Nucleus accumbens (tissue), 56 donors: Measurements from ENCODE around the gene PRR3.

ENCODE experiments used
- DNase-seq, 56 donors: peaks; one replicate each; lab custom pipeline; 2025; lab: John Stamatoyannopoulos, UW

The PRR3 gene

DNA sequence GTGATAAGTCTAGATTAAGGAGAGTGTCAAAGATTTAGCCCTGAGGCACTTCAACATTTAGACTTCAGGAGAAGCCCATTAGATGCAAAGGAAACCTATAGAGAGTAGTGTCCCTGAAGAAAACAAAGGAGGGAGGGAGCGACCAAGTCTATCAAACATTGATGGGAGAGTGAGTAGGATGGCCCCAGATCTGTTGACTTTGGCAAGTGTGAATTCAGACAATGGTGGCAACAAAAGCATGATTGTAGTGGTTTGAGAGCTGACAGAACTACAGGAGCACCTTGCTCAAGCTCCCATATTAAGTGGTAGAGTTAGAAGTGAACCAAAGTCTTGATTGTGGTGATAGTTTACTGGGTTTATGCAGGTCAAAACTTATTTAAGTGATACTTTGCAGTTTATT lies 13.2 kb downstream of the PRR3 start:
- DNase-seq: no peak

DNA sequence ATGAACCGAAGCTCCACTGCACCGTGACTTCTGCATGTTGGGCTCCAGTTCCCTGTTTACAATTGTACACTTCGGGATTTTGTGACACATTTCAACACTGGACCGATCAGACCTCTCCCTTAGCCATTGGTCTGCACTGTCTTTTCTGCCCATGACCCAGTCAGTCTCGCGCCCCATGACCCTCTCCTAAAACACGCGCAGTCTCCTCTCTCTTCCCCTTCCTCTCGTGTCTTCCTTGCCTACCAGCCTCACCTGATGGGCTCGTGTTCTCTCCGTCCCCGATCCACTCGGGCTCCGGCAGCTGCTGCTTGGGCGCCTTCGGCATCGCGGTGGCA lies 13.6 kb downstream of the PRR3 start:
- peak in 9 of 56 donors; percentile 36 to 67 (median 59) for DNase-seq

DNA sequence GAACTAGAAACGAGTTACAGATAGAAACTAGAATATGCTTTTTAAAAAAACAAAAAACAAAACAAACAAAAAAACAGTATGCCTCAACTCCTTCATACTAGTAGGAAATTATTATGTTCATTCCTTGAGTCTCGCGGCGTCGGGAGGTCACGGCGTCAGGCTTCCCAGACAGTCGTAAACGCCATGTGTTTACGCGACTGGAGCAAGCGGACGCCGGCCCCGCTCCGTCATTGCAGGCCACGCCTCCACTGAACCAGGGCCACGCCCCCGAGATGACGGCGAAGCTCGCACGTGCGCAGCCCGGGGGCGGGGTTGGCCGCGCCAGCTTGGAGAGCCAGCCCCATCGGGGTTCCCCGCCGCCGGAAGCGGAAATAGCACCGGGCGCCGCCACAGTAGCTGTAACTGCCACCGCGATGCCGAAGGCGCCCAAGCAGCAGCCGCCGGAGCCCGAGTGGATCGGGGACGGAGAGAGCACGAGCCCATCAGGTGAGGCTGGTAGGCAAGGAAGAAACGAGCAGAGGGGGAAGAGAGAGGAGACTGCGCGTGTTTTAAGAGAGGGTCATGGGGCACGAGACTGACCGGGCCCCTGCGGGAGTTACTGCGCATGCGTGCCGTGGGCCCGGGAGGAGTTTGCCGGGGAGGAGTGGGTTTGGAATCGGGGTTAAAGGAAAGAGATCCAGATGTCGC lies 14.1 kb downstream of the PRR3 start, which contains the start of gene ABCF1:
ABCF1 (plus strand) TSS at position 368 of the 687 bp plus-strand sequence; CDS start at position 414, 46 bp downstream.
- DNase-seq: peak; percentile 65 to 99 (median 96)

DNA sequence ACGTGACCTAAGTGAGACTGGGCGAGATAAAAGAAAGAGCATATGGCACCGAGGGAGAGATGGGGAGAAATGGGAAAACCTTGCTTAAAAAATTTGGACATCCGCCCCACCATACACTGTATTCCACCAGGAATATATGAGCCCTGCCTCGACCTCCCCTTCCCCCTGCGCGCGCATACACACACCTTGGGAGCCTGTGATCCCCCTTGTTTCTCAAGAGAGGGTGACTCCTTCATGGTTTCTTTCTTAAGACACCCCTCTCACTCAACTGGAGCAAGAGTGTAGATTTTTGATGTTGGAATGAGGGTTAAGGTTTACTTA lies 14.6 kb downstream of the PRR3 start:
- no peak for DNase-seq

DNA sequence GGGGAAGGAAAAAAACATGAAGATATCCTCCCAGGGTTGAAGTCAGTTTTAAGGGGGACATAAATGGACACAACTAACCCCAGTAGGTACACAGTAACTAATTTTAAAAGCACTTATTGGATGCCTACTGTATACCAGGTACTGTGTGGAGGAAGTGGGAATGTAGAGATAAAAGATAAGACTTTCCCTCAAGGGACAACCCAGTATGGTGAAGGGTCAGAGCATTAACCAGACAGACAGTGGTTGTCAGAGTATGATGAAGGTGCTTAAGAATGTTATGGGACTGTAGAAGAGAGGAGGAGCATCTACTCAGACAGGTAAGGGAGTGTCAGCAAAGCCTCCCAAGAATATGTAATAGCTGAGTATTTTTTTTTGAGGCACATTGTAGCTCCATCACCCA lies 15.1 kb downstream of the PRR3 start:
- no peak for DNase-seq

DNA sequence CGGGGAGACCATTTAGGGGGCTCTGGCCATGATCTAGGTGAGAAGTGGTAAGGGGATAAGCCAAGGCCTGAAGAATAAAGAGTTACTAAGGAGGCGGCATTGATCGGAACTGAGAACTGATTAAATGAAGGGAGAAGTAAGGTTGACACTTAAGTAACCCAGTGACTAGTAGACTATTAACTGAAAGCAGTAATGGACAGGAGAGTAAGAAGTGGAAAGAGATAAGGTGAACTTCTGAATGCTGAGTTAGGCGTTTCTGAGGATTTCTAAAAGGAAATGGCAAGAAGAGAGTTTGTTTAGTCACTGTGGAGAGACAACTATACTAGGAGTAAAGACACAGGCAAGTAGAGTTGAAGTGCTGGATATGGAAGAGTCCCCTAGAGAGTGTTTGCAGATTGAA lies 16.0 kb downstream of the PRR3 start:
- no peak for DNase-seq

DNA sequence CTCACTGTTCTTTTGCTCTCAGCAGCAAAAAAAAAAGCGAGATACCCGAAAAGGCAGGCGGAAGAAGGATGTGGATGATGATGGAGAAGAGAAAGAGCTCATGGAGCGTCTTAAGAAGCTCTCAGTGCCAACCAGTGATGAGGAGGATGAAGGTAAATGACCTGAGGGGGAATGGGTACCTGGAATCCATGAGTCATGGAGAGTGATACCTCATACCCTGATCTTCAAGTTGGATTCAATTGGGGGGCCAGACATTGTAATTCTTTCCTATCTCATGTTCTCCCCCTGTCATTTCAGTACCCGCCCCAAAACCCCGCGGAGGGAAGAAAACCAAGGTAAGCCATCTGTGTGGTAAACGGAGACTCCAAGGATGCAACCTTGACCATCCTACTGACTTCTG lies 21.0 kb downstream of the PRR3 start:
- no peak for DNase-seq

DNA sequence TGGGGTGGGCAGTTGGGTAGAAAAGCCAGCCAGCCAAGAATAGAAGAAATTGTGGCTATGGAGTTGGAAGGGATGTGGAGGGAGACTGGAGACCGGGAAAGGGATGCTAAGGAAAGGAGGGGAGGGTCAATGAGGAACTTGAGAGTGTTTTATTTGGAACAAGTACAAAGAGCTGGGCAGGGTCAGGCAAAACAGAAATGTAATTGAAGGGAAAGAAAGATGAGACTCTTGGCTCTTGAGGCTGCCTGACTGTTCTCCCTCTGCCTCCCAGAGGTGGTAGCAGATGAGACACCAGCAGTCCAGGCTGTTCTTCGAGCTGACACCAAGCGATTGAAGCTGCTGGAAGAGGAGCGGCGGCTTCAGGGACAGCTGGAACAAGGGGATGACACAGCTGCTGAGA lies 26.8 kb downstream of the PRR3 start:
- no peak for DNase-seq

DNA sequence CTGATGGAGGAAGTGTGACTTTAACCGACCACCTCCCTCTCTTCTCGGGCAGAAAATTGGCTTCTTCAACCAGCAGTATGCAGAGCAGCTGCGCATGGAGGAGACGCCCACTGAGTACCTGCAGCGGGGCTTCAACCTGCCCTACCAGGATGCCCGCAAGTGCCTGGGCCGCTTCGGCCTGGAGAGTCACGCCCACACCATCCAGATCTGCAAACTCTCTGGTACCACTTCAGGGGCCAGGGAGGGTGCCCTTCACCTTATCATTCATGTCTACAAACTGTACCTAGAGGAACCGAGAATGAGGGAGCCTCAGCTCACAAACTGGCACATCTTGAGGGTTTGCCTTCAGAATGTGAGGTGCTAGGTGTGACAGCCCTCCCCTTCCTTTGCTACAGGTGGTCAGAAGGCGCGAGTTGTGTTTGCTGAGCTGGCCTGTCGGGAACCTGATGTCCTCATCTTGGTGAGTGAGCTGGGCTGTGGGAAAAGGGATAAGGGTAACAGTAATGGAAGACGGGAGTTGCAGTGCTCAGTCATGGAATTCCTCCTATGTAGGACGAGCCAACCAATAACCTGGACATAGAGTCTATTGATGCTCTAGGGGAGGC lies 32.8 kb downstream of the PRR3 start:
- DNase-seq: no peak

DNA sequence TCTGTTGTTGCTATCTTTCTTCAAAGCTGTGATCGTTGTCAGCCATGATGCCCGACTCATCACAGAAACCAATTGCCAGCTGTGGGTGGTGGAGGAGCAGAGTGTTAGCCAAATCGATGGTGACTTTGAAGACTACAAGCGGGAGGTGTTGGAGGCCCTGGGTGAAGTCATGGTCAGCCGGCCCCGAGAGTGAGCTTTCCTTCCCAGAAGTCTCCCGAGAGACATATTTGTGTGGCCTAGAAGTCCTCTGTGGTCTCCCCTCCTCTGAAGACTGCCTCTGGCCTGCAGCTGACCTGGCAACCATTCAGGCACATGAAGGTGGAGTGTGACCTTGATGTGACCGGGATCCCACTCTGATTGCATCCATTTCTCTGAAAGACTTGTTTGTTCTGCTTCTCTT lies 33.4 kb downstream of the PRR3 start:
- no peak for DNase-seq

DNA sequence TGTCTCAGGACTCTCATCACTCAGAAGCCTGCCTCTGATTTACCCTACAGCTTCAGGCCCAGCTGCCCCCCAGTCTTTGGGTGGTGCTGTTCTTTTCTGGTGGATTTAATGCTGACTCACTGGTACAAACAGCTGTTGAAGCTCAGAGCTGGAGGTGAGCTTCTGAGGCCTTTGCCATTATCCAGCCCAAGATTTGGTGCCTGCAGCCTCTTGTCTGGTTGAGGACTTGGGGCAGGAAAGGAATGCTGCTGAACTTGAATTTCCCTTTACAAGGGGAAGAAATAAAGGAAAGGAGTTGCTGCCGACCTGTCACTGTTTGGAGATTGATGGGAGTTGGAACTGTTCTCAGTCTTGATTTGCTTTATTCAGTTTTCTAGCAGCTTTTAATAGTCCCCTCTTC lies 33.9 kb downstream of the PRR3 start:
- no peak for DNase-seq

DNA sequence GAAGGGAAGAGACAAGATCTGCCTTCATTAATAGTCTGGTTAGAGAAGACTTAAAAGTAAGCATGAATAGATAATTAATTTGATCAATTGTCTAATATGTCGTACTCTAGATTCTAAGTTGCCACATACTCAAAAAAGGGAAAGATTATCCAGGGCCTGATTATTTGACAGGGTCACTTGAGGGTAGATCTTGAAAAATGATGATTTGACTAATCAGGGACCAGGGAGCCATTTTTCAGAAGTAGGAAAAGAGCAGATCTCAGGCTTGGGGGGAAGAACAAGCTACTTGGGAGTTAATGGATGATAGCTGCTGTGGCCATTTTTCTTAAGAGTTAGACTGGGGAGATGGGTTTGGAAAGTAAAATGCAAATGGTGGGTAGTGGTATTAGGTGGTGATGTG lies 35.2 kb downstream of the PRR3 start:
- DNase-seq: no peak

DNA sequence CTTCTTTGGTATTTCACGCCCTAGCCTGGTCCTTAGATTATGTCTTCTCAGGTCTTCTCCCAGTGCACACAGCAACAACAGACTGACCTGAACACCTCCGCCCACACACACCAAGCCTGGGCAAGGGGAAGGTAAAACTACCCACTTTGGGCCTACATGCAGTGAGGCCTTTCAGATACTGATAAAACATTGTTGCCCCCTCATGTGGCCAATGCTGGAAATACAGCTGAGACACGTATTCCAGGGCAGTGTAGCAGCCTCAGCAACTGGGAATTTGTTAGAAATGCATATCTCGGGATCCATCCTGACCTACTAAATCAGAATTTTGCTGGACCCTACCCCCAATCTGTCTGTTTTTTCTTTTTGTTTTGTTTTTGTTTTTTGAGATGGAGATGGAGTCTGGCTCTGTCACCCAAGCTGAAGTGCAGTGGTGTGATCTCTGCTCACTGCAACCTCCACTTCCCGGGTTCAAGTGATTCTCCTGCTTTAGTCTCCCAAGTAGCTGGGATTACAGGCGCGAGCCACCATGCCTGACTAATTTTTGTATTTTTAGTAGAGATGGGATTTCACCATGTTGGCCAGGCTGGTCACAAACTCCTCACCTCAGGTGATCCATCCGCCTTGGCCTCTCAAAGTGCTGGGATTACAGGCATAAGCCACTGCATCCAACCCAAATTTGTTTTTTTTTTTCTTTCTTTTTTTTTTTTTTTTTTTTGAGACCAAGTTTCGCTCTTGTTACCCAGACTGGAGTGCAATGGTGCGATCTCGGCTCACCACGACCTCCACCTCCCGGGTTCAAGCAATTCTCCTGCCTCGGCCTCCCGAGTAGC lies 40.4 kb downstream of the PRR3 start:
- peak in 42 of 56 donors; percentile 3 to 86 (median 36) for DNase-seq

DNA sequence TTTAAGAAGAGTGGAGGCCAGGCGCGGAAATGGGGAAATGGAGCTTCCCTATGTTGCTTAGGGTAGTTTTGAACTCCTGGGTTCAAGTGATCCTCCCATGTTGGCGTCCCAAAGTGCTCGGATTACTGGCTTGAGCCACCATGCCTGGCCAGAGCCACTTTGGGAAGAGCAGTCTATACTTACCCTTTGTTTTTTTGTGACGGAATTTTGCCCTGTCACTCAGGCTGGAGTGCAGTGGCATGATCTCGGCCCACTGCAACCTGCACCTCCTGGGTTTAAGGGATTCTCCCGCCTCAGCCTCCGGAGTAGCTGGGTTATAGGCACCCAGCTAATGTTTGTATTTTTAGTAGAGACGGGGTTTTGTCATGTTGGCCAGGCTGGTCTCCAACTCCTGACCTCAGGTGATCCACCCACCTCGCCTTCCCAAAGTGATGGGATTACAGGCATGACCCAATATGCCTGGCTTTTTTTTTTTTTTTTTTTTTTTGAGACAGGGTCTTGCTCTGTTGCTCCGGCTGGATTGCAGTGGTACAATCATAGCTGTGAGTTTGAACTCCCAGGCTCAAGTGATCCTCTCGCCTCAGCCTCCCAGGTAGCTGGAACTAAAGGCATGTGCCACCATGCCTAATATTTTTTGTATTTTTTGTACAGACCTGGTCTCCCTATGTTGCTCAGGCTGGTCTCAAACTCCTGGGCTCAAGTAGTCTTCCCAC lies 42.0 kb downstream of the PRR3 start:
- DNase-seq: no peak

DNA sequence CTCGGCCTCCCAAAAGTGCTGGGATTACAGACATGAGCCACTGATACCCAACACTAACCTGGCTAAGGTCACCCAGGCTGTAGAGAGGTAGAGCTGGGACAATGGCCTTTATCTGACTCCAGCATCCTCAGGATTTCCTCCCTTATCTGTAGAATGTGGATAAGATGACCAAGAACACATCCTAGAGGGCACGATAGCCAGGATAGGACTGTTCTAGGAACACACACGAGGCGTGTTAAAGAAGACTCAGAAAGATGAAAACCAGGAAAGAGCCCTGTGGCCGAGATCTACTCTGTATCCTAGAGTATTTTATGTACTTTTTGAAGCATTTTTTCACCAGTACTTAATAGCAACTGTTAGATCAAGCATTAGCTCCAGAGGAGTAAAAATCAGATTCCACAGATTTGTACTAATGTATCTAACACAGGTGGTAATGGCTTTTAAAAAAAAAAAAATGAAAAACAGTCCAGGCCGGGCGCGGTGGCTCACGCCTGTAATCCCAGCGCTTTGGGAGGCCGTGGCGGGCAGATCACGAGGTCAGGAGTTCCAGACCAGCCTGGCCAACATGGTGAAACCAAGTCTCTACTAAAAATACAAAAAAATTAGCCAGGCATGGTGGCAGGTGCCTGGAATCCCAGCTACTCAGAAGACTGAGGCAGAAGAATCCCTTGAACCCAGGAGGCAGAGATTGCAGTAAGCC lies 42.7 kb downstream of the PRR3 start:
- DNase-seq: no peak

DNA sequence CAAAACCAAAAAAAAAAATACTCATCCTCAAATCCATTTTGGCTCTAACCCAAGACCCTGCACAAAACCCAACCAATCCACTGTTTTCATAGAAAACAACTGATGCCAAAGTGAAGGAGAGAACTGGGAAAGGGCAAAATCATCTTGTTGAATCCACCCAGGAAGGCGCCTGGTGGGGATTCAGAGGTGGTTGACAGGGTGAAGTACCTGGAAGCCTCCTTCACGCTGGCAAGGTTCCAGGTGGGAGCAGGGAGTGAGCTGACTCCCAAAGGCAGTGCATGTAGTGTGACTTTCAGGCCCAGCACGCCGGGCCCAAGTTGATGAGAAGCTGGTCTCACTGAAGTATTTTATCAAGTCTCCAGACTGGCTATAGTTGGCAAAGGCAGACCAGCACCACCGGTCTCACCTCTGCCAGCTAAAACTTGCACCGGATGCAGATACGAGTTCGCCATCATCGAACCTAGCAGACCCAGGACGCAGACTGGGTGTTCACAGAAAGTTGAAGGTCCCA lies 43.4 kb downstream of the PRR3 start:
- DNase-seq: peak in 4 of 56 donors; percentile 9 to 28 (median 22)

DNA sequence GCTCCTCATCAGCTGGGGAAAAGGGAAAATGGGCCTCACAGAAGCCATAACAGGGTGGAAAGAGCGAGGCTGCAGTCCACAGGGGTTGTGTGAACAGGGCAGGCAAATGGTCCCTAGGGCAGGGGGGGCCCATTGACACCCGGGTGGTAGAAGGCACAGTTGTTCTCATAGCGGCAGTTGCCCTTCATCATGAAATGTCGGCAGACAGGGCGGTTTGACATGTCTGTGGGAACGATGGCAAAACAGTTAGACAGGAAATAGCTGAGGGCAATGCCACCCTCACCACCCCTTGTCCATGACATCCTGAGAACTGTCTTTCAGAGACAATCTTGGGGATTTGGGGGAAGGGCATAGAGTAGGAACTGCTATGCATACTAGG lies 44.3 kb downstream of the PRR3 start:
- no peak for DNase-seq

DNA sequence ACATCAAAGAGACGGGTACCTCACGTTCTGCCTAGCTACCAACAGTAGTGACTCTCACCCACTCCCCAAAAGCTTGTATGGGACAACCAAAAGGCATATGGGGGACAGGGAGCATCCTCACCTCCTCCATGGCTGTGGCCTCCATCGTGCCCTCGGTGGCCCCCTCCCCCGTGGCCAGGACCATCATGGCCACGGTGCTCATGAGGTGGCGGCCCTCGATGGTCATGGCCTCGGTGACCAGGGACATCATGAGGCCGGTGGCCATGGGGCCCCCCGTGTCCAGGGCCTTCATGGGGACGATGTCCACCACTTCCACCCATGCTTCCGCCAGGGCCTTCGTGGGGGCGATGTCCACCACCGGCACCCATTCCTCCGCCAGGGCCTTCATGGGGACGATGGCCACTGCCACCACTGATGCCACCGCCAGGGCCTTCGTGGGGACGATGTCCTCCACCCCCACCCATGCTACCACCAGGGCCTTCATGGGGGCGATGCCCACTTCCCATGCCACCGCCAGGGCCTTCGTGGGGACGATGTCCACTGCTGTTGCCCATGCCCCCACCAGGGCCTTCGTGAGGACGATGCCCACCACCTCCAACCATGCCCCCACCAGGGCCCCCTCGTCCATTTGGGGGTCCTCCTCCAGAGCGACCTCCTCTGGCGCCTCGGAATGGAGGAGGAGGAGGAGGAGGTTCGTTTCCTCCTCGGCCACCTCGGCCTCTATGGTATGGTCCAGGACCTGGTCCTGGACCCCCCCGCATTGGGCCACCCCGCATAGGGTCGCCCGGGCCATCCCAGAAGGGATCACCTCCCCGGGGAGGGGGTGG lies 44.9 kb downstream of the PRR3 start:
- DNase-seq: no peak

DNA sequence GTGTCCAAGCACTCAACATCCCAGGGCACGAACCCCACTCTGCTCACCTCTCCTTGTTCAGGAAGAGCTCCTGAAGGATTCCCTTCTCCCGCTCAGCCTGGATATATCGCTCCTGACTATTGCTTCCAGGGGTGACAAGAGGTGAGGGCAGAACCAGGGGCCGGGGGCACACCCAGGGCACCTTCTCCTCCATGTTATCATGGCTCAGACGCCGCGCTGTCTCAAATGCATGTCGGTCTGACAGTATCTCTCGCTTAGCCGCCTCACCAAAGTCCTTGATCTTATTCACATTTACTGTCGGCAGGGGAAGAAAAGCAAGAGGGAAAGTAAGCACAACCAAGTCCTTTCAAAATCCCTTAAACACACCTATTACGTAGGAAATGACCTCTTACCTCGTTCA lies 46.9 kb downstream of the PRR3 start:
- DNase-seq: no peak

DNA sequence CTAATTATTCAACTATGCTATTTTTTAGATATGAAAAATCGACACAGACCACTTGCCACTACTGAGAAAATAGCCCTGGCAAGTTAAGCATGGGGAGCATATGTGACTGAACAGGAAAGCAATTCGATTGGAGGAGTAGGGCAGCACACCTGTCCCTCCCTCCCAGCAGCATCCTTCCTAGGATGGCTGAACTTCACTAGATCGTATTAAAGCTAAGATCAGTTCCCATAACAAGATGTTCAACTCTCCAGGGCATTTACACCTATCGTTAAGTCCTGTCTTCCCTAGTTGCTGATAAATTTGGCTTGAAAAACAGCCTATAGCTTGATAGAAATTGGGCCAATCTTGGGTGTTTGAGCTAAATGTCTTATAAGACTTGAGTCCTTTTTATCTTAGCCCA lies 53.0 kb downstream of the PRR3 start:
- no peak for DNase-seq
